Measurements from ENCODE around the gene INHA.
A peak's percentile ranks its signal among the peaks of the same experiment; 100 is the strongest.

Gene INHA

DNA sequence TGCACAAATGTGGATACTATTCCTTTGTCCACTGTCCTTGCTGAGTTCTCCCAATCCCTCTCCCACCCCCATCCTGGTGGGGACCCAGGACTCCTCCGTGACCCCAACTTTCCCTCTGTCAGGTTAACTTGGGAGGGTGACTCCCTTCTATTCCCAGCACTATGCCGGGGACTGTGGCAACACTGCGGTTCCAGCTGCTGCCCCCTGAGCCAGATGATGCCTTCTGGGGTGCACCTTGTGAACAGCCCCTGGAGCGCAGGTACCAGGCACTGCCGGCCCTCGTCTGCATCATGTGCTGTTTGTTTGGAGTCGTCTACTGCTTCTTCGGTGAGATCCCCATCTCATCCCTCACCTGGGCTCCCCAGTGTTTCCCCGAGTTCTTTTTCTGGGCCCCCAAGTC is 27.5 kb upstream of the INHA start:
- H3K4me1 ChIP-seq (ENCODE audit: insufficient read depth, poor library complexity, severe bottlenecking): no peaks in the 10 kb centered on the region
- TF ChIP-seq, protein P1, sequence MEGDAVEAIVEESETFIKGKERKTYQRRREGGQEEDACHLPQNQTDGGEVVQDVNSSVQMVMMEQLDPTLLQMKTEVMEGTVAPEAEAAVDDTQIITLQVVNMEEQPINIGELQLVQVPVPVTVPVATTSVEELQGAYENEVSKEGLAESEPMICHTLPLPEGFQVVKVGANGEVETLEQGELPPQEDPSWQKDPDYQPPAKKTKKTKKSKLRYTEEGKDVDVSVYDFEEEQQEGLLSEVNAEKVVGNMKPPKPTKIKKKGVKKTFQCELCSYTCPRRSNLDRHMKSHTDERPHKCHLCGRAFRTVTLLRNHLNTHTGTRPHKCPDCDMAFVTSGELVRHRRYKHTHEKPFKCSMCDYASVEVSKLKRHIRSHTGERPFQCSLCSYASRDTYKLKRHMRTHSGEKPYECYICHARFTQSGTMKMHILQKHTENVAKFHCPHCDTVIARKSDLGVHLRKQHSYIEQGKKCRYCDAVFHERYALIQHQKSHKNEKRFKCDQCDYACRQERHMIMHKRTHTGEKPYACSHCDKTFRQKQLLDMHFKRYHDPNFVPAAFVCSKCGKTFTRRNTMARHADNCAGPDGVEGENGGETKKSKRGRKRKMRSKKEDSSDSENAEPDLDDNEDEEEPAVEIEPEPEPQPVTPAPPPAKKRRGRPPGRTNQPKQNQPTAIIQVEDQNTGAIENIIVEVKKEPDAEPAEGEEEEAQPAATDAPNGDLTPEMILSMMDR (IDR thresholded peaks at IDR 0.05; ENCODE audit: poor library complexity, severe bottlenecking): no peak
- H3K9me3 ChIP-seq (ENCODE audit: severe bottlenecking): no peaks in the 10 kb centered on the region
- ATAC-seq (ENCODE audit: low read depth) (no peak), DNase-seq (ENCODE audit: low spot score) (no peak)
- H3K27ac ChIP-seq (ENCODE audit: poor library complexity, severe bottlenecking): no peak overlapping the region
- H3K27me3 ChIP-seq (ENCODE audit: insufficient read depth, poor library complexity, severe bottlenecking): no peaks in the 10 kb centered on the region
- peak overlapping the region; percentile 80 for H3K4me3 ChIP-seq (ENCODE audit: severe bottlenecking)
- peaks cover 19% of the 10 kb centered on the region for H3K36me3 ChIP-seq (ENCODE audit: low read depth)

DNA sequence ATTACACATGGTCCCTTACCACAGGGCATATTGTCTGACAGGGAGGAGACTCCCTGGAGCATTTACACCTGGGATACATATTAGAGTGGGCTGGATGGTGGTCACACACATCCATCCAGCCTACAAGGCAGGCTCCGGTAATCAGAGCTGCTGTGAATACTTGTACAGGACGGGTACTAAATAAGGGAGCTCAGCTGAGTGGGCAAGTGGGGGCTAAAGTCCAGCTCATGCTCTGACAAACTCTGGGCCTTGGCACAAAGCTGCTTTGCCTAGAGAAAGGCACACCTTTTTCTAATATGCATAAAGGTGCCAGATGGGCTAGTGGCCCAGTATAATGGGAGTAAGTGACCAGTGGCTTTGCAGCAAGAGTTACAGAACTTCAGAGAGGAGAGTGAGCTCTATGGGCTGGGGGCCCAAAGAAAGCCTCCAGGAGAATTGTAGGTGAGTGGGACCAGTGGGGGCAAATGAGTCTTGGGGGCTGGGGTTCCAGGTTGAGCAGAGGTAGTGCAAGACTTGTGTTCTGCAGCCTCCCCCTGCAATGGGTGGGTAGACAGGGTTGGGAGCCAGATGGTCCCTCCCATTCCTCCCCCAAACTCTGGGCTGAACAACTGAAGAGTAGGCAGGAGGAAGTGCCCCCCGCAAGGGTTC is 26.7 kb upstream of the INHA start:
- H3K36me3 ChIP-seq (ENCODE audit: low read depth): peaks cover 13% of the 10 kb centered on the region
- no peaks in the 10 kb centered on the region for H3K4me1 ChIP-seq (ENCODE audit: insufficient read depth, poor library complexity, severe bottlenecking)
- no peaks in the 10 kb centered on the region for H3K9me3 ChIP-seq (ENCODE audit: severe bottlenecking)
- no peak for ATAC-seq (ENCODE audit: low read depth)
- no peak overlapping the region for H3K27ac ChIP-seq (ENCODE audit: poor library complexity, severe bottlenecking)
- TF ChIP-seq, protein P1 (IDR thresholded peaks at IDR 0.05; ENCODE audit: poor library complexity, severe bottlenecking): no peak
- H3K27me3 ChIP-seq (ENCODE audit: insufficient read depth, poor library complexity, severe bottlenecking): no peaks in the 10 kb centered on the region
- no peak overlapping the region for H3K4me3 ChIP-seq (ENCODE audit: severe bottlenecking)
- no peak for DNase-seq (ENCODE audit: low spot score)

DNA sequence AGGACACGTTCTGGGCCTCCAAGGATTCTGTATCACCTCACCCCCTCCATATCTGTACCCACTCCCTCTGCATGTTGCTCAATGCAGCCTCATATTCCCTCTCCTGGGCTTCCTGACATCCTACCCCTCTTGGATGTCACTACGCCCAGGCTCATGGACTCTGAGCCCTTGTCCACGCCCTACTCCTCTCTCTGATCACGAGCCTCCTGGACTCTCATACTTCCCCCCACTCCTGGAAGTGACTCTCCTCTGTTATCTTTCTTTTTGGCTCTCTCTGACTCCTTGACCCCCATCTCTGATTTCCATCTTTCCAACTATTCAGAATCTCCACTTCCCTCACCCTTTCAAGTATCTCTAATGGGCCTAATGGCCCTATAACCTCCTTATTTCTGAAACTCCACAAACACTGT is 26.2 kb upstream of the INHA start:
- no peak for ATAC-seq (ENCODE audit: low read depth)
- no peaks in the 10 kb centered on the region for H3K27me3 ChIP-seq (ENCODE audit: insufficient read depth, poor library complexity, severe bottlenecking)
- no peaks in the 10 kb centered on the region for H3K4me1 ChIP-seq (ENCODE audit: insufficient read depth, poor library complexity, severe bottlenecking)
- TF ChIP-seq, protein P1 (IDR thresholded peaks at IDR 0.05; ENCODE audit: poor library complexity, severe bottlenecking): no peak
- H3K36me3 ChIP-seq (ENCODE audit: low read depth): peaks cover 8% of the 10 kb centered on the region
- H3K4me3 ChIP-seq (ENCODE audit: severe bottlenecking): no peak overlapping the region
- DNase-seq (ENCODE audit: low spot score): no peak
- no peaks in the 10 kb centered on the region for H3K9me3 ChIP-seq (ENCODE audit: severe bottlenecking)
- no peak overlapping the region for H3K27ac ChIP-seq (ENCODE audit: poor library complexity, severe bottlenecking)

- no peak overlapping the region for H3K4me3 ChIP-seq (ENCODE audit: severe bottlenecking)
- H3K9me3 ChIP-seq (ENCODE audit: severe bottlenecking): no peaks in the 10 kb centered on the region
- TF ChIP-seq, protein P1 (IDR thresholded peaks at IDR 0.05; ENCODE audit: poor library complexity, severe bottlenecking): no peak
- no peak overlapping the region for H3K27ac ChIP-seq (ENCODE audit: poor library complexity, severe bottlenecking)
- no peaks in the 10 kb centered on the region for H3K36me3 ChIP-seq (ENCODE audit: low read depth)
- H3K27me3 ChIP-seq (ENCODE audit: insufficient read depth, poor library complexity, severe bottlenecking): no peaks in the 10 kb centered on the region
- ATAC-seq (ENCODE audit: low read depth) (no peak), DNase-seq (ENCODE audit: low spot score) (no peak)
- no peaks in the 10 kb centered on the region for H3K4me1 ChIP-seq (ENCODE audit: insufficient read depth, poor library complexity, severe bottlenecking)
Observed at GRCh38 chr2:219547621-219548020, 24.5 kb upstream of the INHA start.

DNA sequence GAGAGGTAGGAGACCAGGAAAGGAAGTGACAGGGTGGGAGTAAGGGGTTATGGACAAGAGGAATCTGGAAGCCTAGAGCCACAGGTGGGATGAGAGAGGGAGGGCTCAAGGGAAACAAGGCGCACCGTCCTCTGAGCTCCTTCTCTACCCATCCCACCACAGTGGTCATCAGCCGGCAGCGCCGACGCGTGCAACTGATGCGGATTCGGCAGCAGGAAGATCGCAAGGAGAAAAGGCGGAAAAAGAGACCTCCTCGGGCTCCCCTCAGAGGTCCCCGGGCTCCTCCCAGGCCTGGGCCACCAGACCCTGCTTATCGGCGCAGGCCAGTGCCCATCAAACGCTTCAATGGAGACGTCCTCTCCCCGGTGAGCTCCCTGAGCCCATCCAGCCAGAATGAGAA is 23.1 kb upstream of the INHA start:
- no peak for ATAC-seq (ENCODE audit: low read depth)
- Histone ChIP-seq H3K27me3 (ENCODE audit: insufficient read depth, poor library complexity, severe bottlenecking) (no peaks in the 10 kb centered on the region), H3K36me3 (ENCODE audit: low read depth) (no peaks in the 10 kb centered on the region), H3K4me1 (ENCODE audit: insufficient read depth, poor library complexity, severe bottlenecking) (no peaks in the 10 kb centered on the region), H3K9me3 (ENCODE audit: severe bottlenecking) (no peaks in the 10 kb centered on the region), H3K27ac (ENCODE audit: poor library complexity, severe bottlenecking) (no peak overlapping the region), H3K4me3 (ENCODE audit: severe bottlenecking) (no peak overlapping the region)
- no peak for DNase-seq (ENCODE audit: low spot score)
- TF ChIP-seq, protein P1 (IDR thresholded peaks at IDR 0.05; ENCODE audit: poor library complexity, severe bottlenecking): no peak

Measured in RWPE2 (cell line).